CD4-positive, alpha-beta T cell (primary cell): ENCODE measurements around the gene CD34. TPM values are rescaled to one million over a fixed set of nuclear protein-coding genes. Genes with fewer than 3 reads are reported as not detected.

ENCODE experiments used
- ATAC-seq: fragments of 200-7000 bp; cut with Tn5 transposase; one replicate; pipeline ENCODE4 v1.10.0; 2022; ENCODE audit warnings: mild to moderate bottlenecking; ENCODE audit not compliant: poor library complexity
- CTCF ChIA-PET: fragments of 350-600 bp; sonication (Branson Sonifier 250); formaldehyde crosslinking; loops from one replicate; lab custom pipeline; 2021; ENCODE audit warnings: antibody characterized with exemption, inconsistent platforms; lab: Charles Lee
- POLR2A ChIA-PET: fragments of 350-600 bp; sonication (Branson Sonifier 250); formaldehyde crosslinking; loops from one replicate; lab custom pipeline; 2021; ENCODE audit warnings: antibody characterized with exemption, inconsistent platforms; lab: Charles Lee
- DNase-seq, 14 experiments: peaks; one replicate each; pipeline ENCODE4 v3.0.0-alpha.2; 2013 to 2020; ENCODE audit warnings: mixed read lengths in 2 of 14
- H3K27ac ChIP-seq, 2 donors: one replicate each; pipeline versions ENCODE4 v1.5.1 to v1.7.0; 2013; ENCODE audit warnings: low read length in 2 of 2, low read depth in 1 of 2, mild to moderate bottlenecking in 1 of 2
- H3K27me3 ChIP-seq, 2 experiments: 1 replicate in 1 of 2; 2 replicates in 1 of 2; pipeline versions ENCODE4 v1.6.1 to v1.7.0; 2013; ENCODE audit warnings: low read length in 2 of 2, control low read depth in 1 of 2, mild to moderate bottlenecking in 1 of 2, moderate library complexity in 1 of 2; ENCODE audit not compliant: insufficient read depth in 2 of 2, control insufficient read depth in 1 of 2
- H3K36me3 ChIP-seq: one replicate; pipeline ENCODE4 v1.6.1; 2013; ENCODE audit warnings: low read length, control low read depth; ENCODE audit not compliant: insufficient read depth
- H3K4me1 ChIP-seq: one replicate; pipeline ENCODE4 v1.6.1; 2013; ENCODE audit warnings: low read length, control low read depth; ENCODE audit not compliant: insufficient read depth
- H3K4me3 ChIP-seq: one replicate; pipeline ENCODE4 v1.5.1; 2013; ENCODE audit warnings: mild to moderate bottlenecking, low read length, moderate library complexity
- H3K9me3 ChIP-seq, 2 experiments: 1 replicate in 1 of 2; 2 replicates in 1 of 2; pipeline versions ENCODE4 v1.6.1 to v1.7.0; 2013; ENCODE audit warnings: low read length in 2 of 2, mild to moderate bottlenecking in 2 of 2, control low read depth in 1 of 2, moderate library complexity in 1 of 2; ENCODE audit not compliant: control insufficient read depth in 1 of 2, insufficient read depth in 1 of 2
- H3K27ac Mint-ChIP-seq: one replicate; pipeline ENCODE4 v1.8.0; 2020; ENCODE audit warnings: mixed read lengths
- H3K27me3 Mint-ChIP-seq: one replicate; pipeline ENCODE4 v1.8.0; 2021; ENCODE audit warnings: mixed read lengths
- H3K36me3 Mint-ChIP-seq: one replicate; pipeline ENCODE4 v1.8.0; 2021; ENCODE audit warnings: low read depth, mixed read lengths
- H3K4me1 Mint-ChIP-seq: one replicate; pipeline ENCODE4 v1.8.0; 2021; ENCODE audit warnings: low read depth, mixed read lengths
- H3K4me3 Mint-ChIP-seq: one replicate; pipeline ENCODE4 v1.8.0; 2020; ENCODE audit warnings: mild to moderate bottlenecking, mixed read lengths
- H3K9me3 Mint-ChIP-seq: one replicate; pipeline ENCODE4 v1.8.0; 2020; ENCODE audit warnings: mixed read lengths
- intact Hi-C, 2 experiments: fragments of 100-400 bp; cut with DNase I in 1 of 2; cut with micrococcal nuclease in 1 of 2; formaldehyde crosslinking; loops; one replicate each; pipeline versions ENCODE4 v1.15.1 to v1.9.0; 2023 to 2025; cut with DNase I, micrococcal nuclease
- polyA plus RNA-seq, 2 donors: library from polyadenylated mRNA; unstranded; fragments of 120-200 nt; gene quantifications; one replicate each; pipeline ENCODE4 v1.2.1, GENCODE V29; 2013
- total RNA-seq, 174 experiments: library from RNA in 2 of 174; stranded (reverse) in 2 of 174; gene quantifications; one replicate each; pipeline ENCODE4 v1.2.3 and lab custom pipeline; 2021 to 2026
- TF ChIP-seq, protein P1 (sequence below): fragments of 200-600 bp; IDR thresholded peaks from one replicate; pipeline ENCODE4 v1.8.0; 2022; ENCODE audit warnings: antibody characterized with exemption, mild to moderate bottlenecking

CD34 gene, protein sequence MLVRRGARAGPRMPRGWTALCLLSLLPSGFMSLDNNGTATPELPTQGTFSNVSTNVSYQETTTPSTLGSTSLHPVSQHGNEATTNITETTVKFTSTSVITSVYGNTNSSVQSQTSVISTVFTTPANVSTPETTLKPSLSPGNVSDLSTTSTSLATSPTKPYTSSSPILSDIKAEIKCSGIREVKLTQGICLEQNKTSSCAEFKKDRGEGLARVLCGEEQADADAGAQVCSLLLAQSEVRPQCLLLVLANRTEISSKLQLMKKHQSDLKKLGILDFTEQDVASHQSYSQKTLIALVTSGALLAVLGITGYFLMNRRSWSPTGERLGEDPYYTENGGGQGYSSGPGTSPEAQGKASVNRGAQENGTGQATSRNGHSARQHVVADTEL
- total RNA-seq (not detected), total RNA-seq (lab: John Stamatoyannopoulos, UW) (0 to 10.7 (median 1.0) reads per million in 172 experiments)
- 0.29 TPM for polyA plus RNA-seq (2013, experiment 1 of 2)
- 3.2 TPM for polyA plus RNA-seq (2013, experiment 2 of 2)

DNA sequence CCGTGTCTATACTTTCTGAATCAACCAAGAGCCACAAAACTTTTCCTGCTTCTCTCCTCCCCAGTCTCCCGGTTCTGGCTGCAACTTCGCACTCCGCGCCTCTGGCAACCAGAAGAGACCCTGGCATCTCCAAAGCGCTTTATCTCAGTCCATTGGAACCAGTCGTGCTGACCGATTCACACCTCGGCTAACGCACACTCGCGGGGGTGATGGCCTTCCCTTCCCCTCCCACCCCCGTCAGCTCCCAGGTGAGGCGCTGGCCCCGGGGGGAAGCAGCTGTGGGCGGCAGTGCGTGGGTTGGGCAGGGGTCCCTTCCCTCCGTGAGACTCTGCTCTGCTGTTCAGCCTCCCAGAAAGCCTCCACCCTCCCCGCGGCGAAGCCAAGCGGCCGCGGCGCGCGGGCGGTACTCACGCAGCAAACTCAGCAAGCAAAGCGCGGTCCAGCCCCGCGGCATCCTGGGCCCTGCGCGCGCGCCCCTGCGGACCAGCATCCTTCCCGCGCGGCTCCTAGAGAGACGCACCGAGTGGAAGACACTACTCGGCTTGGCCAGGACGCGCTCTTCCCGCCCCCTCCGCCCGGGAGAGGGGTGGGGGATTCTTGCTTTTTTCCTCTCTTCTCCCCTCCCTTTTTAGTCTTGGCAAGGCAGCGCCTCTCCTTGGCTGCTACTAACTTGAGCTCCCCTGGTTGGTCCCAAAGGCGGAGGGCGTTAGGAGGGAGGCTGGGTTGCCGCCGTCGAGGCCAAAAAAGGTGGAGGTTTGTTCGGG is at the start of gene CD34:
TSS of gene CD34 (minus strand) at position 535 of the 764 bp plus-strand sequence. CDS start at position 490, 45 bp downstream.
- H3K36me3 Mint-ChIP-seq: no peaks in the 10 kb centered on the region
- intact Hi-C loops: no loop called here
- ChIA-PET POLR2A (no interaction called here), CTCF (no interaction called here)
- Histone ChIP-seq H3K4me3 (no peak within 1 kb of the TSS), H3K36me3 (no peaks in the 10 kb centered on the region), H3K27me3 (peaks cover 38 to 40% of the 10 kb centered on the region in 2 experiments), H3K9me3 (no peaks in the 10 kb centered on the region), H3K4me1 (peaks cover 9% of the 10 kb centered on the region), H3K27ac (no peak within 1 kb of the TSS)
- peaks cover 71% of the 10 kb centered on the region for H3K27me3 Mint-ChIP-seq
- H3K4me1 Mint-ChIP-seq: peaks cover 17% of the 10 kb centered on the region
- H3K27ac Mint-ChIP-seq: no peak within 1 kb of the TSS
- DNase-seq (peak in 2 of 14 experiments; percentile 5 to 23), ATAC-seq (no peak)
- no peak within 1 kb of the TSS for H3K4me3 Mint-ChIP-seq
- no peaks in the 10 kb centered on the region for H3K9me3 Mint-ChIP-seq
- TF ChIP-seq, protein P1, sequence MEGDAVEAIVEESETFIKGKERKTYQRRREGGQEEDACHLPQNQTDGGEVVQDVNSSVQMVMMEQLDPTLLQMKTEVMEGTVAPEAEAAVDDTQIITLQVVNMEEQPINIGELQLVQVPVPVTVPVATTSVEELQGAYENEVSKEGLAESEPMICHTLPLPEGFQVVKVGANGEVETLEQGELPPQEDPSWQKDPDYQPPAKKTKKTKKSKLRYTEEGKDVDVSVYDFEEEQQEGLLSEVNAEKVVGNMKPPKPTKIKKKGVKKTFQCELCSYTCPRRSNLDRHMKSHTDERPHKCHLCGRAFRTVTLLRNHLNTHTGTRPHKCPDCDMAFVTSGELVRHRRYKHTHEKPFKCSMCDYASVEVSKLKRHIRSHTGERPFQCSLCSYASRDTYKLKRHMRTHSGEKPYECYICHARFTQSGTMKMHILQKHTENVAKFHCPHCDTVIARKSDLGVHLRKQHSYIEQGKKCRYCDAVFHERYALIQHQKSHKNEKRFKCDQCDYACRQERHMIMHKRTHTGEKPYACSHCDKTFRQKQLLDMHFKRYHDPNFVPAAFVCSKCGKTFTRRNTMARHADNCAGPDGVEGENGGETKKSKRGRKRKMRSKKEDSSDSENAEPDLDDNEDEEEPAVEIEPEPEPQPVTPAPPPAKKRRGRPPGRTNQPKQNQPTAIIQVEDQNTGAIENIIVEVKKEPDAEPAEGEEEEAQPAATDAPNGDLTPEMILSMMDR: no peak

DNA sequence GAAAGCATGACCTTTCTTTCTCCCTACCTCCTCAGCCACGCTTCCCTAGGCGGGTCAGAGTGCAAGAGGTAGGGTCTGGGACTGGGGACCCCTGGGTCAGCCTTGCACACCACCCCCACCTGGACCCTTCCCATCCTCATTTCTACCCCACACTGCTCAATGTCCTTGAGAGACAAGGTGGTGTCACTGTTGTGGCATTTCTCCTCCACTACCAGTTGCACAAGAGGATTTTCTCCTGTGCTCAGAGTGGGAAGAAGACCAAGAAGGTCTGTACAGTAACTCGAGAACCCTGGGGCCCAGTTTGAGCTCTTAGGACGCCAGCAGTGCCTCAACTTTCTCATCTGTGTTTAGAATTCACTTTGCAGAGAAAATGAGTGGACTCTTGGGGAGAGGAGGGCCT is 49.4 kb upstream of the CD34 start:
- H3K27me3 Mint-ChIP-seq: peaks cover 57% of the 10 kb centered on the region
- Histone ChIP-seq H3K4me1 (peaks cover 23% of the 10 kb centered on the region), H3K36me3 (no peaks in the 10 kb centered on the region), H3K4me3 (no peak overlapping the region), H3K9me3 (no peaks in the 10 kb centered on the region), H3K27me3 (peaks cover 20 to 47% of the 10 kb centered on the region in 2 experiments), H3K27ac (no peak overlapping the region)
- TF ChIP-seq, protein P1: no peak
- POLR2A ChIA-PET: no interaction called here
- CTCF ChIA-PET: interaction anchor here (1.1 to 1.3 kb wide), 2 partner anchors 66 to 91 kb away, joined by 3 to 4 read pairs; no protein-coding TSS in a partner anchor
- peaks cover 8% of the 10 kb centered on the region for H3K4me1 Mint-ChIP-seq
- H3K4me3 Mint-ChIP-seq: no peak overlapping the region
- no peaks in the 10 kb centered on the region for H3K9me3 Mint-ChIP-seq
- no peak for DNase-seq
- no peaks in the 10 kb centered on the region for H3K36me3 Mint-ChIP-seq
- no peak overlapping the region for H3K27ac Mint-ChIP-seq
- ATAC-seq: no peak
- intact Hi-C loops: loop anchor here in 1 of 2 experiments (5.0 to 10.0 kb wide), 3 partner anchors 203 to 306 kb away; no protein-coding TSS in a partner anchor

DNA sequence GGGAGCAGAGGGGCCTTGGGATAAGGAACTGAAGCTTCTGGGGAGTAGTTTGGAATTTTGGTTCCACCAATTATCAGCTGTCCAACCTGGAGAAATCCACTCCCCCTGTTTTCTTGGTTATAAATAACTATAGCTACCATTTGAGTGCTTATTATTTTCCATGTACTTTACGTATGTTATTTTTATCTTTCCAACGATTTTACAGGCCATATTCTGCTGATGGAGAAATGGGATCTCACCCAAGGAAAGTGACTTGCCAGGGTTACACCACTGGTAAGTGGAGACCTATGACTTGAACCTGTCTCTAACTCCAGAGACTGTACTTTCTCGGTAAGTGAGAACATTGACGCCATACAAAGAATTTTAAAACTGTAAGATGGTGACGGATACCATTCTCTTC is 49.0 kb upstream of the CD34 start:
- no peak for DNase-seq
- POLR2A ChIA-PET: no interaction called here
- Histone ChIP-seq H3K36me3 (no peaks in the 10 kb centered on the region), H3K27me3 (peaks cover 20 to 49% of the 10 kb centered on the region in 2 experiments), H3K9me3 (no peaks in the 10 kb centered on the region), H3K4me3 (no peak overlapping the region), H3K27ac (no peak overlapping the region), H3K4me1 (peaks cover 23% of the 10 kb centered on the region)
- Mint-ChIP-seq H3K4me1 (peaks cover 8% of the 10 kb centered on the region), H3K27me3 (peaks cover 61% of the 10 kb centered on the region), H3K36me3 (no peaks in the 10 kb centered on the region), H3K9me3 (no peaks in the 10 kb centered on the region), H3K4me3 (peak overlapping the region; percentile 65), H3K27ac (no peak overlapping the region)
- no peak for ATAC-seq
- TF ChIP-seq, protein P1: no peak
- CTCF ChIA-PET: interaction anchor here (1.1 kb wide), 1 partner anchor 90 kb away, joined by 4 read pairs; no protein-coding TSS in a partner anchor
- intact Hi-C loops: loop anchor here in 1 of 2 experiments (5.0 to 10.0 kb wide), 3 partner anchors 203 to 305 kb away; no protein-coding TSS in a partner anchor
